ENCODE data around the gene GRIK4. TPM values are rescaled to one million over a fixed set of nuclear protein-coding genes. Genes with fewer than 3 reads are reported as not detected.

GRIK4 gene
- total RNA-seq, 1 donor from 2014 or later, result 0.05 TPM

GRCh38 chr11:120919566-120919965 lies 408.0 kb downstream of the GRIK4 start:
- DNase-seq (ENCODE audit: low spot score), result no peak

GRCh38 chr11:120923866-120924508 lies 412.4 kb downstream of the GRIK4 start:
- DNase-seq (ENCODE audit: low spot score) (no peak), ATAC-seq (no peak)

More at GRCh38 chr11:120919566-120919965, 408.0 kb downstream of the GRIK4 start:
- no peak for ATAC-seq

DNA sequence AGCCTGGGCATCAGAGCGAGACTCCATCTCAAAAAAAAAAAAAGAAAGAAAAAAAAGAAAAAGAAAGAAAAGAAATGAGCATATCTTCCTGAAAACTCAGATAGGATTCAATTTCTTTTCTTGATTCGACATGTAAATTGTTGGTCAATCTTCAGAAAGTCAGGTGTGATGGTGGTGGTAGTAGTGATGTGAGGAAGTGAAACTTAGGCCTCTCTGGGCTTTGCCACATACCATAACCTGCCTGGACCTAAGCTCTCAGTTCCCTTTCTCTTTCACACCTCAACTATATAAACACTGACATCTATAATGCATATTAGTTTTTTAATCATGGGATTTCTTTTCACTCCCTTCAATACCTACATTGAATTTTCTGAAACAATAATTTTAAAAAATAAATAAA lies 414.4 kb downstream of the GRIK4 start:
- ATAC-seq, result no peak

DNA sequence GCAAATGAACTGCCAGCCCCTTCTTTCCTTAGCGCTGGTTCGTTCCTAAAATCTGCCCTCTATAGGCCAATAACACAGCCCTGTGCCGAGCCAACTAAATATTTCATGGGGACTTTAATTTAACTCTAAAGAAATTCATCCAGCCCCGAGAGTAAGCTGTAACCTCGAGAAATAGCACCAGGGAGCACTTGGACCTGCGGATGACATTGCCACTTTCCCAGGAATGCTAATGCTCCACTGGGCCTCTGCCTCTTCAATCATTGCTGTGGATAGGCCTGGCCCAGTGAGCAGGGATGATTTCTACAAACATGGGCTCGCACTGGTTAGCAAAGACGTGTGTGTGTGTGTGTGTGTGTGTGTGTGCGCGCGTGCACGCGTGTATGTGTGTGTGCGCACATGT lies 417.1 kb downstream of the GRIK4 start:
- ATAC-seq (no peak), DNase-seq (ENCODE audit: low spot score) (no peak)

More for the DNA sequence above, 414.4 kb downstream of the GRIK4 start:
- DNase-seq (ENCODE audit: low spot score), result no peak

DNA sequence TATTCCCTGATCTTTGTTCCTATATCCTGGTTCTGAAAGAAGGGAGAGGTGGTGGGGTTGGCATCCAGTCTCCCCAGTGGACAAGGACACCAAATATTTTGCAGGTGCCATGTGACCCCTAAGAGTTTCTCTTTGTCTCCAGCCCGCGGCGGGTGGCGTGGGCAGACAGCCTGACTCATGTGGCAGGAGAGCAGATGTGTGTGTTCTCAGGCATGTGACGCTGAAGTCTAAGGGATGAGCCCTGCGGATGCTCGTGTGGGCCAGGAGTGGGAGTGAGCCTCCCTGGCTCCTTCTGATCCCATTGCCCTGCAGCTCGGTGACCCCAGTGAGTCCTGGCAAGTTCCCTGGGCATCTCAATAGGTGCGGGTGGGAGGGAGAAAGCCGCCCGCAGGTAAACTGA lies 417.5 kb downstream of the GRIK4 start:
- ATAC-seq (no peak), DNase-seq (ENCODE audit: low spot score) (no peak)

GRCh38 chr11:120929664-120930154 lies 418.2 kb downstream of the GRIK4 start:
- peak; percentile 89 for ATAC-seq
- no peak for DNase-seq (ENCODE audit: low spot score)

DNA sequence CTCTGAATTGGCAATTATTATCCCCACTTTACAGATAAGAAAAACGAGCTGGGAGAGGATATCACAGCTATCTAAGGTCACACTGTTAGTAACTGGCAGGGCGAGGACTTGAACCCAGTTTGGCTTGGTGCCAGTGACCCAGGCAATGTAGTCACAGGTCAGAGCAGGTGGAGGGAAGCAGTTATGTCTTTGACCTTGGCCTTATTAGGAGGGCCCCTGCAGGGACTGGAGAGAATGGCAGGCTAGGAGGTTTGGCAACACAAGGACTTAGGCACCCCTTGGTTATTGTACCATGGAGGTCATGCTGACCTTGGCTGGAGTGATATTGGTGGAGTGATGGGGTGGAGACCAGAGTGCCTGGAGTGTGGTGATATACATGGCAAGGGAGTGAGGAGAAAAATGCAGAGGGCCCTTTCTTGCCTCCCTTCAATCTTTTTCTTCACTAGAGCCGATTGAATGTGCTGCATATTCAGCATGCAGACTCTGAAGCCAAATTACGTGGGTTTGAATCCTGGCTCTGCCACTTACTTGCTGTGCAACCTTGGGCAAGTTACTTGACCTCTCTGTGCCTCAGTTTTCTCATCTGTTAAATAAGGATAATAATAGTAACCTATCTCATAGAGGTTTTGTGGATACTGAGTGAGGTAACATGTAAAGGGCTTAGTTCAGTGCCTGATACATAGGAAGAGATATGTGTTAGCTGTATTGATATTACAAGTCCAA lies 419.7 kb downstream of the GRIK4 start:
- DNase-seq (ENCODE audit: low spot score) (no peak), ATAC-seq (no peak)

- DNase-seq (ENCODE audit: low spot score) (no peak), ATAC-seq (no peak)
Measured at GRCh38 chr11:120932305-120932915, 420.9 kb downstream of the GRIK4 start.

- ATAC-seq, result no peak
- no peak for DNase-seq (ENCODE audit: low spot score)
Measured at GRCh38 chr11:120936356-120936755, 424.8 kb downstream of the GRIK4 start.

- no peak for ATAC-seq
- no peak for DNase-seq (ENCODE audit: low spot score)
Measured at GRCh38 chr11:120937501-120937900, 426.0 kb downstream of the GRIK4 start.

GRCh38 chr11:120938260-120938659 lies 426.7 kb downstream of the GRIK4 start:
- ATAC-seq, result no peak
- no peak for DNase-seq (ENCODE audit: low spot score)

GRCh38 chr11:120940160-120940848 lies 428.8 kb downstream of the GRIK4 start:
- DNase-seq (ENCODE audit: low spot score) (no peak), ATAC-seq (no peak)

GRCh38 chr11:120941000-120941399 lies 429.5 kb downstream of the GRIK4 start:
- no peak for ATAC-seq
- DNase-seq (ENCODE audit: low spot score), result no peak

DNA sequence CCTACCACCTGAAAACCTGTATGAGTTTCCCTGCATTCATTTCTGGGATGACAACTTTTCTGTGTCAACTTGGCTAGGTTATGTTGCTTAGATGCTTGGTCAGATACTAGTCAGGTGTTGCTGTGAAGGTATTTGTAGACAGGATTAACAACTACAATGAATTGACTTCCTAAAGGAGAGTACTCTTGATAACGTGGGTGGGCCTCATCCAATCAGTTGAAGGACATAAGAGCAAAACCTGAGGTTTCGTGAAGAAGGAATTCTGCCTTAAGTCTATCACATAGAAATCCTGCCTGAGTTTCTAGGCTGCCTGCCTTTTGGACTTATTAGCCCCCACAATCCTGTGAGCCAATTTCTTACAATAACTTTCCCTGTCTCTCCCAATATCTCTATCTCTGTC lies 431.2 kb downstream of the GRIK4 start:
- no peak for ATAC-seq

DNA sequence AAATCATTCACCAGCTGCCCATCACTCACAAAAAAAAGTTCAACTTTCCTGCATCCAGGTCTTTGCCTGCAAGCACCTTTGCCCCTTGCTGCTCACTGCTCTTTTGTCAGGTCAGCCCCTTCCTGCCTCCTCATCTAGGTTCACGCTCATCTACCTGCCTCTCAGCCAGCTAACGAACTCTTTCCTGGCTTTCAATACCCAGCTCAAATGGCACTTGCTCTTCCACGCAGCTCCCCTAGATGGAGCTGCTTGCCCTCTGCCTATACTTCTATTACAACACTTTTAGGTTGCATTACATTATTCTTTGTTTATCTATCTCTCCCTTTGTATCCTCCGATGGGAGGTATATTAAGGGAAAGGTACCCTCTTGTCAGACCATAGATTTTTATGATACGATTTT lies 433.5 kb downstream of the GRIK4 start:
- ATAC-seq, result no peak
- no peak for DNase-seq (ENCODE audit: low spot score)

More for the DNA sequence above, 431.2 kb downstream of the GRIK4 start:
- no peak for DNase-seq (ENCODE audit: low spot score)

DNA sequence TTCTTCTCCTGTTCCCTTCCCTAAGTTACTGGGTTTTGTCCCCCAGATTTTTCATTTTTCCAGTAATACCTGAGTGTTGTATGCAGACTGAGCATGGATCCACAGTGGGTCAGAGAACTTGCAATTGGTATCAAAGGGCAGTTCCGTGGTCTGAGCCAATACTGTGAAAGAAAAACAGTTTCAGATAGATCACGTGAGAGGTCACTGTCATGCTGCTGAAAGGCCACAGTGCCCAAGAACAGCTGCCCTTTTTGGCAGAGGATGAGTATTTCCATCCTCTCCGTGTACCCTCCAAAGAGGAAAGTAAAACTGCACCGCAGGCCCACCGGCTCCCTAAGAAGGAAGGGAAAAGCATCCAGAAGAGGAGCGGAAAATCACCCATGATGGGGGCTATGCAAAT lies 439.3 kb downstream of the GRIK4 start:
- peak; percentile 52 for DNase-seq (ENCODE audit: low spot score)
- ATAC-seq, result peak; percentile 78

DNA sequence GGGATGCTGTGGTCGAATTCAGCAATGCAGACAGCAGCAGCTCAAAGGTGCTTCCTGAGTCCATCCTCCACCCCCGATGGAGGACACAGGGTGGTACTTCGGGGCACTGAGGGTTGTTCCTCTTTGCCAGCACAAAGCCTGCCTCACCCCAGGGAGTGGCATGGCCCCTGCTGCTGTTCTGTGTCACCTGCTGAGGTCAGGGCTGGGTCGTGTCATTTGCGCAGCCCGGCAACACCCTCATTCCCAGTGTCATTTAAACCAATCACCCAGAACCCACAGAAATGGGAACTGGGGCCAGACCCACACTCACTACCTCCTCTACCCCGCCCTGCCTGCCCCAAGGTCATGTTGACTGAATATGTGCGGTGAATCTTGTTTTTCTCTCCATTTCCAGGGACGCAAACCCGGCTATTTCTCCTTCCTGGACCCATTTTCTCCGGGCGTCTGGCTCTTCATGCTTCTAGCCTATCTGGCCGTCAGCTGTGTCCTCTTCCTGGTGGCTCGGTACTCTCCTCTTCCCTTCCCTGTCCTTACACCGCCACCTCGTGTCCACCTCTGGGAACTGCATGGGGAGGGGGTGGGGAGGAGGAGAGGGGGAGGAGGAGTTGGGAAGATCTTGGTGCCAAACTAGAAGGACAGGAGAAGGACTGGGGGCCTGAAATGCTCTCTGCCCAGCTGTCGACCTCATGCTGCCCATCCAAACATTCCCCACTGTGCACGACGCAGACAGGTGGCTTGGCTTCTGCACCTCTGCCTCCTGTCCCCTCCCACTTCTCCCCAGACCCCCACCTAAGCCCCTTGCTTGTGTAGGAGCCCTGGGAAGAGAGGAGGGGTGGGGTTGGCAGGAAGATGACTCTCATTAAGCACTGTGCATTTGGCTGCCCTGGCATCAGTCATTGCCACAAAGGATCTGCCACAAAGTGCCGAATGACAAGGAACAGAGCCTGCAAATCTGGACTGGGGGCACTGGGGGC lies 441.2 kb downstream of the GRIK4 start:
- ATAC-seq (peak; percentile 95), DNase-seq (ENCODE audit: low spot score) (peak; percentile 73)

GRCh38 chr11:120954381-120954780 lies 442.8 kb downstream of the GRIK4 start:
- ATAC-seq (no peak), DNase-seq (ENCODE audit: low spot score) (no peak)

DNA sequence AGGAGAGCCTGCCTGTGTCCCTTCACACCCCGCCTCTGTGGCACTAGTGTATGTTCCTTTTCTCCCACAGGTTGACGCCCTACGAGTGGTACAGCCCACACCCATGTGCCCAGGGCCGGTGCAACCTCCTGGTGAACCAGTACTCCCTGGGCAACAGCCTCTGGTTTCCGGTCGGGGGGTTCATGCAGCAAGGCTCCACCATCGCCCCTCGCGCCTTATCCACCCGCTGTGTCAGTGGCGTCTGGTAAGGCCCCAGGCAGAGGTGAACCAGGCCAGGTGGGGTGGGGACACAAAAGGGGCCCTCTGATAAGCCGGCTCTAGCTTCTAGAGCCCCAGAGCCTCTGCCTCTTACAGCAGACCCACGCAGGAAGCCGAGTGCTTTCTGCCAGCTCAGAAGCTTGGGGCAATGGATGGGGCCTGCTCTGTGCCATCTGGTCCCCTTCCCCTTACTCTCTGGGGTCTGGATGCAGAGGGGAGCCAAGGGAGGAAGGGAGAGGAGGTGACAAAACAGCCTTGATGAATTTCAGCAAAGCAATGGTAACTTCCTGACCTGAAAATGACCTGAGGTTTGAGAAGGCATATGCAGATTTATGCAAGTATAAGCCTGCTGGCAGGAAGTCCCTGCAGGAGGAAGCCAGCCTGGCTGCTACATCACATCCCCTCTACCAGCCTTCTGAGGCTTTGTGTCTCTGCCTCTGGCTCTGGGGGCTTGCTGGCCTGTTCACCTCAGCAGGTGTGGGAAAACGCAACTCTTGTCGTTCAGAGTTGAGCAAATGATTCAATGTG lies 445.4 kb downstream of the GRIK4 start:
- DNase-seq (ENCODE audit: low spot score), result no peak
- ATAC-seq, result no peak
